ENCODE results near the gene ADAMTS2.

Gene ADAMTS2

GRCh38 chr5:179198825-179199224 lies 146.4 kb downstream of the ADAMTS2 start:
- no peak overlapping the region for H3K4me3 Mint-ChIP-seq
- H3K27me3 Mint-ChIP-seq (ENCODE audit: low read depth), result no peaks in the 10 kb centered on the region
- no peak overlapping the region for H3K27ac Mint-ChIP-seq
- H3K36me3 Mint-ChIP-seq (ENCODE audit: low read depth), result no peaks in the 10 kb centered on the region
- H3K9me3 Mint-ChIP-seq, result no peaks in the 10 kb centered on the region
- H3K4me1 Mint-ChIP-seq (ENCODE audit: low read depth), result no peaks in the 10 kb centered on the region

- Mint-ChIP-seq H3K4me1 (ENCODE audit: low read depth) (no peaks in the 10 kb centered on the region), H3K4me3 (no peak overlapping the region), H3K27ac (no peak overlapping the region), H3K27me3 (ENCODE audit: low read depth) (no peaks in the 10 kb centered on the region), H3K36me3 (ENCODE audit: low read depth) (no peaks in the 10 kb centered on the region), H3K9me3 (no peaks in the 10 kb centered on the region)
Observed at GRCh38 chr5:179196405-179197079, 148.7 kb downstream of the ADAMTS2 start.

- Mint-ChIP-seq H3K4me3 (no peak overlapping the region), H3K4me1 (ENCODE audit: low read depth) (no peaks in the 10 kb centered on the region)
Observed at GRCh38 chr5:179195561-179196404, 149.5 kb downstream of the ADAMTS2 start.

GRCh38 chr5:179194941-179195381 lies 150.3 kb downstream of the ADAMTS2 start:
- Mint-ChIP-seq H3K27me3 (ENCODE audit: low read depth) (no peaks in the 10 kb centered on the region), H3K9me3 (no peaks in the 10 kb centered on the region), H3K36me3 (ENCODE audit: low read depth) (no peaks in the 10 kb centered on the region), H3K27ac (no peak overlapping the region), H3K4me3 (no peak overlapping the region), H3K4me1 (ENCODE audit: low read depth) (no peaks in the 10 kb centered on the region)

More at GRCh38 chr5:179195561-179196404, 149.5 kb downstream of the ADAMTS2 start:
- Mint-ChIP-seq H3K27me3 (ENCODE audit: low read depth) (no peaks in the 10 kb centered on the region), H3K9me3 (no peaks in the 10 kb centered on the region), H3K27ac (no peak overlapping the region), H3K36me3 (ENCODE audit: low read depth) (no peaks in the 10 kb centered on the region)

- Mint-ChIP-seq H3K27me3 (ENCODE audit: low read depth) (no peaks in the 10 kb centered on the region), H3K36me3 (ENCODE audit: low read depth) (no peaks in the 10 kb centered on the region), H3K4me3 (no peak overlapping the region), H3K9me3 (no peaks in the 10 kb centered on the region), H3K27ac (no peak overlapping the region), H3K4me1 (ENCODE audit: low read depth) (no peaks in the 10 kb centered on the region)
Observed at GRCh38 chr5:179194201-179194910, 150.9 kb downstream of the ADAMTS2 start.

- Mint-ChIP-seq H3K36me3 (ENCODE audit: low read depth) (no peaks in the 10 kb centered on the region), H3K4me1 (ENCODE audit: low read depth) (no peaks in the 10 kb centered on the region), H3K4me3 (no peak overlapping the region), H3K9me3 (no peaks in the 10 kb centered on the region), H3K27me3 (ENCODE audit: low read depth) (no peaks in the 10 kb centered on the region), H3K27ac (no peak overlapping the region)
Observed at GRCh38 chr5:179193746-179194145, 151.5 kb downstream of the ADAMTS2 start.

GRCh38 chr5:179192891-179193470 lies 152.3 kb downstream of the ADAMTS2 start:
- no peaks in the 10 kb centered on the region for H3K4me1 Mint-ChIP-seq (ENCODE audit: low read depth)
- H3K9me3 Mint-ChIP-seq, result no peaks in the 10 kb centered on the region
- H3K36me3 Mint-ChIP-seq (ENCODE audit: low read depth), result no peaks in the 10 kb centered on the region
- H3K4me3 Mint-ChIP-seq, result no peak overlapping the region
- H3K27ac Mint-ChIP-seq, result no peak overlapping the region
- H3K27me3 Mint-ChIP-seq (ENCODE audit: low read depth), result no peaks in the 10 kb centered on the region

GRCh38 chr5:179192185-179192890 lies 152.9 kb downstream of the ADAMTS2 start:
- no peaks in the 10 kb centered on the region for H3K27me3 Mint-ChIP-seq (ENCODE audit: low read depth)
- no peaks in the 10 kb centered on the region for H3K9me3 Mint-ChIP-seq
- no peaks in the 10 kb centered on the region for H3K4me1 Mint-ChIP-seq (ENCODE audit: low read depth)
- H3K27ac Mint-ChIP-seq, result no peak overlapping the region
- no peak overlapping the region for H3K4me3 Mint-ChIP-seq
- H3K36me3 Mint-ChIP-seq (ENCODE audit: low read depth), result no peaks in the 10 kb centered on the region

GRCh38 chr5:179191506-179192184 lies 153.6 kb downstream of the ADAMTS2 start:
- H3K4me3 Mint-ChIP-seq, result no peak overlapping the region
- H3K4me1 Mint-ChIP-seq (ENCODE audit: low read depth), result no peaks in the 10 kb centered on the region
- H3K9me3 Mint-ChIP-seq, result no peaks in the 10 kb centered on the region
- no peak overlapping the region for H3K27ac Mint-ChIP-seq
- no peaks in the 10 kb centered on the region for H3K27me3 Mint-ChIP-seq (ENCODE audit: low read depth)
- no peaks in the 10 kb centered on the region for H3K36me3 Mint-ChIP-seq (ENCODE audit: low read depth)

- Mint-ChIP-seq H3K4me3 (no peak overlapping the region), H3K4me1 (ENCODE audit: low read depth) (no peaks in the 10 kb centered on the region)
Observed at GRCh38 chr5:179190851-179191505, 154.3 kb downstream of the ADAMTS2 start.

GRCh38 chr5:179188636-179189035 lies 156.6 kb downstream of the ADAMTS2 start:
- Mint-ChIP-seq H3K4me3 (no peak overlapping the region), H3K27ac (no peak overlapping the region), H3K27me3 (ENCODE audit: low read depth) (no peaks in the 10 kb centered on the region), H3K4me1 (ENCODE audit: low read depth) (no peaks in the 10 kb centered on the region), H3K9me3 (no peaks in the 10 kb centered on the region), H3K36me3 (ENCODE audit: low read depth) (no peaks in the 10 kb centered on the region)

More at GRCh38 chr5:179190851-179191505, 154.3 kb downstream of the ADAMTS2 start:
- Mint-ChIP-seq H3K36me3 (ENCODE audit: low read depth) (no peaks in the 10 kb centered on the region), H3K27ac (no peak overlapping the region), H3K9me3 (no peaks in the 10 kb centered on the region), H3K27me3 (ENCODE audit: low read depth) (no peaks in the 10 kb centered on the region)

GRCh38 chr5:179187681-179188575 lies 157.3 kb downstream of the ADAMTS2 start:
- Mint-ChIP-seq H3K9me3 (no peaks in the 10 kb centered on the region), H3K4me3 (no peak overlapping the region), H3K27me3 (ENCODE audit: low read depth) (no peaks in the 10 kb centered on the region), H3K27ac (no peak overlapping the region), H3K36me3 (ENCODE audit: low read depth) (no peaks in the 10 kb centered on the region), H3K4me1 (ENCODE audit: low read depth) (no peaks in the 10 kb centered on the region)
